Transverse colon (tissue), 4 donors: Measurements from ENCODE around the gene AGAP1.

ENCODE experiments used
- POLR2A ChIP-seq: fragments of 450-650 bp; IDR thresholded peaks from one replicate; pipeline ENCODE4 v1.6.1; 2016; ENCODE audit warnings: antibody characterized with exemption, mild to moderate bottlenecking, moderate library complexity
- POLR2AphosphoS5 ChIP-seq, 3 donors: sonication (generic); formaldehyde crosslinking; IDR thresholded peaks; one replicate each; pipeline ENCODE4 v1.6.1; 2016; ENCODE audit warnings: antibody characterized with exemption in 3 of 3
- TF ChIP-seq, protein P1 (sequence below), 5 experiments: fragments of 200-600 bp in 3 of 5; fragments of 450-650 bp in 2 of 5; sonication (generic) in 3 of 5; IDR thresholded peaks; 1 replicate in 2 of 5; 2 replicates in 3 of 5; pipeline ENCODE4 v1.5.1; 2016 to 2017; ENCODE audit warnings: antibody characterized with exemption in 5 of 5, inconsistent platforms in 3 of 5, mild to moderate bottlenecking in 2 of 5, moderate library complexity in 1 of 5

DNA sequence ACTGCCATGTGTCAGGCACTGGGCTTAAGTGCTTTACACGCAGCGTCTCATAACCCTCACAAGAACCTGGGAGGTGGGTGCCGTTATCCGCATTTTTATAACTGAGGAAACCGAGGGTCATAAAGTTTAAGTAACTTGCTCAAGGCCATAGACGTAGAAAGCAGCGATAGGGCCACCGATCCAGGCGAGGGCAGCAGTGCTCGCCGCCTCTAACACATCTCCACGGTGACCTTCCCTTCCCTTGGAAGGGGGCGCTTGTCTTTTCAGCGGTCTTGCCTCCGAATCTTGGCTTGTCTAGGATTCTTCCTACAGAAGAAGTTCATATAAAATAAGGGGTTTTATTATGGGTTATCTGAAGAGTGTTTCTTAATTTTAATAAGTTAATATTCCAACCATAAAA is 487.8 kb downstream of the AGAP1 start:
- no peak for TF ChIP-seq POLR2AphosphoS5 (IDR thresholded peaks at IDR 0.05)
- TF ChIP-seq, protein P1, sequence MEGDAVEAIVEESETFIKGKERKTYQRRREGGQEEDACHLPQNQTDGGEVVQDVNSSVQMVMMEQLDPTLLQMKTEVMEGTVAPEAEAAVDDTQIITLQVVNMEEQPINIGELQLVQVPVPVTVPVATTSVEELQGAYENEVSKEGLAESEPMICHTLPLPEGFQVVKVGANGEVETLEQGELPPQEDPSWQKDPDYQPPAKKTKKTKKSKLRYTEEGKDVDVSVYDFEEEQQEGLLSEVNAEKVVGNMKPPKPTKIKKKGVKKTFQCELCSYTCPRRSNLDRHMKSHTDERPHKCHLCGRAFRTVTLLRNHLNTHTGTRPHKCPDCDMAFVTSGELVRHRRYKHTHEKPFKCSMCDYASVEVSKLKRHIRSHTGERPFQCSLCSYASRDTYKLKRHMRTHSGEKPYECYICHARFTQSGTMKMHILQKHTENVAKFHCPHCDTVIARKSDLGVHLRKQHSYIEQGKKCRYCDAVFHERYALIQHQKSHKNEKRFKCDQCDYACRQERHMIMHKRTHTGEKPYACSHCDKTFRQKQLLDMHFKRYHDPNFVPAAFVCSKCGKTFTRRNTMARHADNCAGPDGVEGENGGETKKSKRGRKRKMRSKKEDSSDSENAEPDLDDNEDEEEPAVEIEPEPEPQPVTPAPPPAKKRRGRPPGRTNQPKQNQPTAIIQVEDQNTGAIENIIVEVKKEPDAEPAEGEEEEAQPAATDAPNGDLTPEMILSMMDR (IDR thresholded peaks at IDR 0.05), result no peak
- no peak for TF ChIP-seq POLR2A
